ENCODE measurements around the gene SLC41A1.
"Not testable (repeated sequence)": the region's sequence is repeated elsewhere in the genome, so short reads cannot be mapped to it uniquely, and the experiment has no call there.

SLC41A1 gene

GRCh38 chr1:205812878-205813754 lies at the start of gene SLC41A1:
SLC41A1 (minus strand) TSS chr1:205813198; CDS start chr1:205810441, 2,757 bp downstream.
- DNase-seq (ENCODE audit: low read depth in 1 of 2, low spot score in 1 of 2): peak; percentile 79 to 84

- no peak for DNase-seq (ENCODE audit: low read depth in 1 of 2, low spot score in 1 of 2)
These were observed 48.5 kb upstream of the SLC41A1 start for GRCh38 chr1:205861540-205861939.

GRCh38 chr1:205858141-205858961 lies 45.4 kb upstream of the SLC41A1 start:
- no peak for DNase-seq (ENCODE audit: low read depth in 1 of 2, low spot score in 1 of 2)

- DNase-seq (ENCODE audit: low read depth in 1 of 2, low spot score in 1 of 2): not testable (repeated sequence)
These were observed 44.5 kb upstream of the SLC41A1 start for GRCh38 chr1:205857501-205857900.

- no peak for DNase-seq (ENCODE audit: low read depth in 1 of 2, low spot score in 1 of 2)
These were observed 43.4 kb upstream of the SLC41A1 start for GRCh38 chr1:205856433-205856832.

- DNase-seq (ENCODE audit: low read depth in 1 of 2, low spot score in 1 of 2): no peak
These were observed 40.0 kb upstream of the SLC41A1 start for GRCh38 chr1:205852969-205853368.

- DNase-seq (ENCODE audit: low read depth in 1 of 2, low spot score in 1 of 2): no peak
These were observed 39.0 kb upstream of the SLC41A1 start for GRCh38 chr1:205851993-205852392.

- DNase-seq (ENCODE audit: low read depth in 1 of 2, low spot score in 1 of 2): peak; percentile 39 to 64
These were observed 36.8 kb upstream of the SLC41A1 start, which contains the start of gene PM20D1 for GRCh38 chr1:205849619-205850355. PM20D1 (minus strand) TSS chr1:205850132; CDS start chr1:205850072, 60 bp downstream.

- DNase-seq (ENCODE audit: low read depth in 1 of 2, low spot score in 1 of 2): no peak
These were observed 30.2 kb upstream of the SLC41A1 start for GRCh38 chr1:205843036-205843859.

- DNase-seq (ENCODE audit: low read depth in 1 of 2, low spot score in 1 of 2): no peak
These were observed 29.2 kb upstream of the SLC41A1 start for GRCh38 chr1:205842229-205842628.

GRCh38 chr1:205840146-205840923 lies 27.3 kb upstream of the SLC41A1 start:
- DNase-seq (ENCODE audit: low read depth in 1 of 2, low spot score in 1 of 2): no peak

- DNase-seq (ENCODE audit: low read depth in 1 of 2, low spot score in 1 of 2): no peak
These were observed 24.5 kb upstream of the SLC41A1 start for GRCh38 chr1:205837382-205837970.

- DNase-seq (ENCODE audit: low read depth in 1 of 2, low spot score in 1 of 2): no peak
These were observed 21.8 kb upstream of the SLC41A1 start for GRCh38 chr1:205834751-205835150.

- DNase-seq (ENCODE audit: low read depth in 1 of 2, low spot score in 1 of 2): no peak
These were observed 19.3 kb upstream of the SLC41A1 start for GRCh38 chr1:205832326-205832751.

GRCh38 chr1:205827623-205828022 lies 14.6 kb upstream of the SLC41A1 start:
- no peak for DNase-seq (ENCODE audit: low read depth in 1 of 2, low spot score in 1 of 2)

- no peak for DNase-seq (ENCODE audit: low read depth in 1 of 2, low spot score in 1 of 2)
These were observed 14.0 kb upstream of the SLC41A1 start for GRCh38 chr1:205826995-205827394.

- DNase-seq (ENCODE audit: low read depth in 1 of 2, low spot score in 1 of 2): no peak
These were observed 13.2 kb upstream of the SLC41A1 start for GRCh38 chr1:205826016-205826806.

- DNase-seq (ENCODE audit: low read depth in 1 of 2, low spot score in 1 of 2): no peak
These were observed 11.2 kb upstream of the SLC41A1 start for GRCh38 chr1:205824180-205824579.

Measured in activated T-helper 1 cell treated with anti-CD3 and anti-CD28 coated beads, Interleukin-2, amount 50 U/mL, for 16 hours (primary cell).